Left ventricle myocardium superior (tissue), 1 donor: ENCODE results near the gene PRR3. TPM values are rescaled to one million over a fixed set of nuclear protein-coding genes. Genes with fewer than 3 reads are reported as not detected.

Experiments used
- ATAC-seq: fragments of 200-7000 bp; cut with Tn5 transposase; one replicate; pipeline ENCODE4 v1.9.1; 2020; ENCODE audit warnings: mild to moderate bottlenecking, moderate library complexity
- DNase-seq: peaks from one replicate; pipeline ENCODE4 v3.0.0-alpha.2; 2020
- intact Hi-C: fragments of 100-400 bp; cut with micrococcal nuclease; formaldehyde crosslinking; loops from one replicate; pipeline ENCODE4 v1.11.0; 2022
- microRNA-seq: library from miRNA; unstranded; fragments of <30 nt; microRNA quantifications from one replicate; pipeline ENCODE4 v1.2.0, GENCODE V29; 2020; ENCODE audit warnings: borderline number of aligned reads
- total RNA-seq: library from RNA; stranded (reverse); fragmentation: NEBNext Ultra II Directional; extraction: Animal tissue kit (Norgen Biotek cat#: 25700); gene quantifications from one replicate; pipeline ENCODE4 v1.2.1, GENCODE V29; 2021
- donor health status: DM: no; HTN: yes; CAD: no; lungs with severe emphysema.

Gene PRR3
- total RNA-seq, 1 donor from 2014 or later = 2.9 TPM

DNA sequence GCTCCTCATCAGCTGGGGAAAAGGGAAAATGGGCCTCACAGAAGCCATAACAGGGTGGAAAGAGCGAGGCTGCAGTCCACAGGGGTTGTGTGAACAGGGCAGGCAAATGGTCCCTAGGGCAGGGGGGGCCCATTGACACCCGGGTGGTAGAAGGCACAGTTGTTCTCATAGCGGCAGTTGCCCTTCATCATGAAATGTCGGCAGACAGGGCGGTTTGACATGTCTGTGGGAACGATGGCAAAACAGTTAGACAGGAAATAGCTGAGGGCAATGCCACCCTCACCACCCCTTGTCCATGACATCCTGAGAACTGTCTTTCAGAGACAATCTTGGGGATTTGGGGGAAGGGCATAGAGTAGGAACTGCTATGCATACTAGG lies 44.3 kb downstream of the PRR3 start:
- no peak for DNase-seq
- ATAC-seq = peak; percentile 5
- intact Hi-C loops = no loop called here

DNA sequence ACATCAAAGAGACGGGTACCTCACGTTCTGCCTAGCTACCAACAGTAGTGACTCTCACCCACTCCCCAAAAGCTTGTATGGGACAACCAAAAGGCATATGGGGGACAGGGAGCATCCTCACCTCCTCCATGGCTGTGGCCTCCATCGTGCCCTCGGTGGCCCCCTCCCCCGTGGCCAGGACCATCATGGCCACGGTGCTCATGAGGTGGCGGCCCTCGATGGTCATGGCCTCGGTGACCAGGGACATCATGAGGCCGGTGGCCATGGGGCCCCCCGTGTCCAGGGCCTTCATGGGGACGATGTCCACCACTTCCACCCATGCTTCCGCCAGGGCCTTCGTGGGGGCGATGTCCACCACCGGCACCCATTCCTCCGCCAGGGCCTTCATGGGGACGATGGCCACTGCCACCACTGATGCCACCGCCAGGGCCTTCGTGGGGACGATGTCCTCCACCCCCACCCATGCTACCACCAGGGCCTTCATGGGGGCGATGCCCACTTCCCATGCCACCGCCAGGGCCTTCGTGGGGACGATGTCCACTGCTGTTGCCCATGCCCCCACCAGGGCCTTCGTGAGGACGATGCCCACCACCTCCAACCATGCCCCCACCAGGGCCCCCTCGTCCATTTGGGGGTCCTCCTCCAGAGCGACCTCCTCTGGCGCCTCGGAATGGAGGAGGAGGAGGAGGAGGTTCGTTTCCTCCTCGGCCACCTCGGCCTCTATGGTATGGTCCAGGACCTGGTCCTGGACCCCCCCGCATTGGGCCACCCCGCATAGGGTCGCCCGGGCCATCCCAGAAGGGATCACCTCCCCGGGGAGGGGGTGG lies 44.9 kb downstream of the PRR3 start:
- ATAC-seq = peak; percentile 5
- DNase-seq = no peak
- intact Hi-C loops = no loop called here

DNA sequence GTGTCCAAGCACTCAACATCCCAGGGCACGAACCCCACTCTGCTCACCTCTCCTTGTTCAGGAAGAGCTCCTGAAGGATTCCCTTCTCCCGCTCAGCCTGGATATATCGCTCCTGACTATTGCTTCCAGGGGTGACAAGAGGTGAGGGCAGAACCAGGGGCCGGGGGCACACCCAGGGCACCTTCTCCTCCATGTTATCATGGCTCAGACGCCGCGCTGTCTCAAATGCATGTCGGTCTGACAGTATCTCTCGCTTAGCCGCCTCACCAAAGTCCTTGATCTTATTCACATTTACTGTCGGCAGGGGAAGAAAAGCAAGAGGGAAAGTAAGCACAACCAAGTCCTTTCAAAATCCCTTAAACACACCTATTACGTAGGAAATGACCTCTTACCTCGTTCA lies 46.9 kb downstream of the PRR3 start:
- DNase-seq (no peak), ATAC-seq (no peak)
- intact Hi-C loops = no loop called here

DNA sequence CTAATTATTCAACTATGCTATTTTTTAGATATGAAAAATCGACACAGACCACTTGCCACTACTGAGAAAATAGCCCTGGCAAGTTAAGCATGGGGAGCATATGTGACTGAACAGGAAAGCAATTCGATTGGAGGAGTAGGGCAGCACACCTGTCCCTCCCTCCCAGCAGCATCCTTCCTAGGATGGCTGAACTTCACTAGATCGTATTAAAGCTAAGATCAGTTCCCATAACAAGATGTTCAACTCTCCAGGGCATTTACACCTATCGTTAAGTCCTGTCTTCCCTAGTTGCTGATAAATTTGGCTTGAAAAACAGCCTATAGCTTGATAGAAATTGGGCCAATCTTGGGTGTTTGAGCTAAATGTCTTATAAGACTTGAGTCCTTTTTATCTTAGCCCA lies 53.0 kb downstream of the PRR3 start:
- intact Hi-C loops = no loop called here
- DNase-seq (no peak), ATAC-seq (no peak)

DNA sequence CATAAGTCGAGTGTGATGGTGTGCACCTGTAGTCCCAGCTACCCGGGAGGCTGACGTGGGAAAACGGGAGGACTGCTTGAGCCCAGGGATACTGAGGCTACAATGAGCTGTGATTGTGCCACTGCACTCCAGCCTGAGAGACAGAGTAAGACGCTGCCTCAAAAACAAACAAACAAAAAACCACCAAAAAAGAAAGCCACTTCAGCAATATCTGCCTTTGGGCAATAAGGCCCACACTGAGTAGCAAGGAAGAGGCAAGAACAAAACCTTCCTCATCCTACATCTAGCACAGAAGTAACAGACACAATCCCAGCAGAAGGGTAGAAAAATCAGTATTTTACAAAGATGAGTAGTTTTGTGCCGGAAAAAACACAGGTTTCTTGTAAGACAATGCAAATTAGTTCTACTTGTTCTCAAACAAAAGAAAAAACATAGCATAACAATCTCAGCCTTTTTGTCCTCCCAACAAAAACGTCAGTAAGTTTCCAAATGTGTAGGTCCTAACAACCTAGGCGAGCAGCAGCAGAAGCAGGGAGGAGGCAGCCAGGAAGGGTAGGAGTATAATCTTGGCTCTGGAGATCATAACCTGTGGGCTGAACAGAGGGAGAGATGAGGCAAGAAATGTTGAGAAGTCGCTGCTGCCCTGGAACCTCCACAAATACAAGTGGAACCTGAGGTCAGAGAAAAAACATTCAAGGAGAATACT lies 54.2 kb downstream of the PRR3 start:
- DNase-seq = no peak
- no peak for ATAC-seq
- intact Hi-C loops = no loop called here

DNA sequence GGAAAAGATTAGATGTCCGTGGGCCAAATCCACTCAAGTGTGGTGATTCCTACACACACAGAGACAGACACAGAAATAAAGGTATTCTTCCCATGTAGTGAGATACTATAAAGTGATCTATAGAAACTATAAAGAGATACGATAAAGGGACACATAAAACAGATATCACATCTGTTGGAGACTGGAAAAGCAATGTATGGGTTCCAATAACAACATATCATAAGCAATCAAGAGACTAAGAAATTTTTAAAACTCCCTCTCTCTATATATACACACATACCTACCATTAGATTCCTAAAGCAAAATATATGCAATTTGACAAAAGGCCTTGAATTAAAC lies 54.7 kb downstream of the PRR3 start:
- ATAC-seq = no peak
- intact Hi-C loops = no loop called here
- DNase-seq = no peak

DNA sequence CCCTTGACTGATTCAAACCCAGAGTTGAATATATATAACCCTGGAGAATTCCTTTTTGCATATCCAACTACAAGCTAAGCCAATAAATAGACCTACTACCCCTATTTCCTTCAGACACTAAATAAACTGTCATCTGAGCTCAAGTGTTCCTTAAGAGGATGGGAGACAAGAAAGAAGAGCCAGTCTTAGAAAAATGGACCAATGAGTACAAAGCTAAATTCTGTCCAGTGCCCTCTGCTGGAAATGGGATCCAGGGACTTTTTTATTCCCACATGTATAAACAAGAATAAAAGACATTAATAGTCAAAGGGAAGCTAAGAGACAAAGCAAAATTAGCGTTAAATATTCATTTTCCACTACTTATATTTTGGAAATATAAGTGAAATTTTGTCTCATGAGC lies 55.1 kb downstream of the PRR3 start:
- no peak for ATAC-seq
- DNase-seq = no peak
- intact Hi-C loops = no loop called here

DNA sequence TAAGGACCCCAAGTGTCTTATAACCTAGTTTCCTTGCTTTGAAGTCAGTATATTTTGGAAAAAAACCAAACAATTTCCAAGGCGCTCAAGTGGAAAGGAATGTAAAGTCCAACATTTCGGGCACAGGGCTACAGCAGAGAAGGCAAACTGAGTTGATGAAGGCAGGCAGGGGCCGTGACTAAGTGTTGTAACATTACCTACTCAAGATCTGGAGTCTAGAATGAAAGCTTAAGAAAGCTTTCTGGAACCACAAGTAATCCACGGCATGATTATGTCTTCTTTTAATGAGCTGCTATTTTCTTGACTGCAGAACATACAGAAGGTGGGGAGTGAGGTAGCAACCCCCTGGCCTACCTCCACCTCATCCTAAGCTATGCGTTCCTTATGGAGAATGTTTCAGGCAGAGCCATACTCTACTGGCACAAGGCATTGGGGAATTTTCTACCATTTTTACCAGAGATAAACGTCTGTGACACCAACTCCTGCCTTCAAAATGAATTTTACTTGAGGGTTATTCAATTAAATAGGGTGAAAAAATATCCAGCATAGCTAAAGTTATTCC lies 55.7 kb downstream of the PRR3 start:
- no peak for ATAC-seq
- no peak for DNase-seq
- intact Hi-C loops = no loop called here

Small RNA genes lying within 50 kb of the gene (microRNA-seq; reads per million reads assigned to microRNA genes)
- gene MIR877 = 11.8 reads per million, percentile 8 among the genes with 10 or more reads in this experiment

Other genes with a start within 250 kb of the PRR3 start
- gene TRIM39, start 230.4 kb upstream of the PRR3 start, total RNA-seq = 9.0 TPM
- 25.5 TPM for gene RPP21, start 212.1 kb upstream of the PRR3 start, total RNA-seq
- gene HLA-E, start 67.8 kb upstream of the PRR3 start, total RNA-seq = 155 TPM
- 18.4 TPM for gene GNL1, start 806 bp upstream of the PRR3 start, total RNA-seq
- 37.8 TPM for gene ABCF1, start 14.1 kb downstream of the PRR3 start, total RNA-seq
- 32.7 TPM for gene PPP1R10, start 59.9 kb downstream of the PRR3 start, total RNA-seq
- gene MRPS18B, start 60.5 kb downstream of the PRR3 start, total RNA-seq = 129 TPM
- gene ATAT1, start 69.6 kb downstream of the PRR3 start, total RNA-seq = 1.7 TPM
- gene C6orf136, start 89.8 kb downstream of the PRR3 start, total RNA-seq = 54.9 TPM
- gene DHX16, start 115.7 kb downstream of the PRR3 start, total RNA-seq = 20.2 TPM
- gene PPP1R18, start 129.3 kb downstream of the PRR3 start, total RNA-seq = 15.0 TPM
- 4.6 TPM for gene NRM, start 133.7 kb downstream of the PRR3 start, total RNA-seq
- 13.2 TPM for gene MDC1, start 160.0 kb downstream of the PRR3 start, total RNA-seq
- gene TUBB, start 163.1 kb downstream of the PRR3 start, total RNA-seq = 196 TPM
- gene FLOT1, start 185.4 kb downstream of the PRR3 start, total RNA-seq = 238 TPM
- gene IER3, start 187.3 kb downstream of the PRR3 start, total RNA-seq = 12.7 TPM